ENCODE results near the gene PTGFRN. TPM values are rescaled to one million over a fixed set of nuclear protein-coding genes. Genes with fewer than 3 reads are reported as not detected.

The PTGFRN gene
- total RNA-seq, 1 donor from 2014 or later = 99.6 TPM

- no peak for ATAC-seq
- intact Hi-C loops (cut with micrococcal nuclease) = no loop called here
- DNase-seq = no peak
These were observed 128.5 kb downstream of the PTGFRN start for GRCh38 chr1:117038236-117038635.

Other genes with a start within 250 kb of the PTGFRN start
- 11.7 TPM for gene IGSF3, start 242.2 kb upstream of the PTGFRN start, total RNA-seq
- 1.7 TPM for gene CD2, start 155.5 kb upstream of the PTGFRN start, total RNA-seq
- gene CD101, start 91.8 kb downstream of the PTGFRN start, total RNA-seq = 0.45 TPM
- 6.7 TPM for gene TTF2, start 150.4 kb downstream of the PTGFRN start, total RNA-seq
- 15.3 TPM for gene TRIM45, start 211.8 kb downstream of the PTGFRN start, total RNA-seq